ENCODE measurements around the gene TUBA4B. TPM values are rescaled to one million over a fixed set of nuclear protein-coding genes. Genes with fewer than 3 reads are reported as not detected.
"Not testable (repeated sequence)": the region's sequence is repeated elsewhere in the genome, so short reads cannot be mapped to it uniquely, and the experiment has no call there.

The TUBA4B gene
- total RNA-seq, 1 donor from 2014 or later: not detected

GRCh38 chr2:219309278-219309677, 56.2 kb downstream of the TUBA4B start, which contains the start of gene PTPRN:
Gene PTPRN, minus strand, starts transcription at chr2:219309401. Its CDS starts 69 bp downstream, at chr2:219309332.
- DNase-seq (ENCODE audit: low spot score) (no peak), ATAC-seq (no peak)

GRCh38 chr2:219312683-219313263, 59.7 kb downstream of the TUBA4B start:
- ATAC-seq; DNase-seq (ENCODE audit: low spot score): not testable (repeated sequence)

GRCh38 chr2:219314804-219315468, 61.9 kb downstream of the TUBA4B start:
- no peak for ATAC-seq
- DNase-seq (ENCODE audit: low spot score): no peak

Other genes with a start within 250 kb of the TUBA4B start
- gene CFAP65, start 211.7 kb upstream of the TUBA4B start, total RNA-seq: 0.05 TPM
- 4.9 TPM for gene IHH, start 192.3 kb upstream of the TUBA4B start, total RNA-seq
- 7.8 TPM for gene NHEJ1, start 92.4 kb upstream of the TUBA4B start, total RNA-seq
- gene SLC23A3, start 83.2 kb upstream of the TUBA4B start, total RNA-seq: 2.8 TPM
- 31.2 TPM for gene CNPPD1, start 76.3 kb upstream of the TUBA4B start, total RNA-seq
- 54.8 TPM for gene RETREG2, start 75.0 kb upstream of the TUBA4B start, total RNA-seq
- gene ZFAND2B, start 46.5 kb upstream of the TUBA4B start, total RNA-seq: 28.6 TPM
- 53.5 TPM for gene ABCB6, start 34.3 kb upstream of the TUBA4B start, total RNA-seq
- gene ATG9A, start 23.6 kb upstream of the TUBA4B start, total RNA-seq: 45.8 TPM
- gene ANKZF1, start 23.4 kb upstream of the TUBA4B start, total RNA-seq: 22.1 TPM
- gene GLB1L, start 7.8 kb upstream of the TUBA4B start, total RNA-seq: 3.1 TPM
- gene STK16, start 7.8 kb upstream of the TUBA4B start, total RNA-seq: 24.4 TPM
- 29.0 TPM for gene TUBA4A, start 675 bp downstream of the TUBA4B start, total RNA-seq
- gene DNAJB2, start 26.1 kb downstream of the TUBA4B start, total RNA-seq: 40.9 TPM
- not detected for gene PTPRN, start 56.2 kb downstream of the TUBA4B start, total RNA-seq
- not detected for gene RESP18, start 79.5 kb downstream of the TUBA4B start, total RNA-seq
- gene DNPEP, start 134.7 kb downstream of the TUBA4B start, total RNA-seq: 37.4 TPM
- 1.8 TPM for gene DES, start 165.1 kb downstream of the TUBA4B start, total RNA-seq
- gene SPEG, start 181.6 kb downstream of the TUBA4B start, total RNA-seq: 1.5 TPM
- gene GMPPA, start 245.6 kb downstream of the TUBA4B start, total RNA-seq: 43.4 TPM